HepG2 (cell line): ENCODE data around the gene PLK2. TPM values are rescaled to one million over a fixed set of nuclear protein-coding genes. Genes with fewer than 3 reads are reported as not detected.

Source experiments
- BATF2 ChIP-seq: sonication (generic); formaldehyde crosslinking; IDR thresholded peaks from 2 replicates; pipeline ENCODE4 v1.8.0; 2022; ENCODE audit warnings: mild to moderate bottlenecking, missing genetic modification reagents, moderate library complexity
- BORCS8-MEF2B ChIP-seq: sonication (generic); formaldehyde crosslinking; IDR thresholded peaks from 2 replicates; pipeline ENCODE4 v1.8.0; 2022; ENCODE audit warnings: mild to moderate bottlenecking, missing genetic modification reagents
- CBX1 ChIP-seq: IDR thresholded peaks from one replicate; pipeline ENCODE4 v1.6.1; 2016; ENCODE audit warnings: antibody characterized with exemption, low read depth
- HMGXB3 ChIP-seq: sonication (generic); formaldehyde crosslinking; IDR thresholded peaks from 2 replicates; pipeline ENCODE4 v1.4.0; 2020; ENCODE audit warnings: missing genetic modification reagents, borderline replicate concordance
- JDP2 ChIP-seq: sonication (generic); formaldehyde crosslinking; IDR thresholded peaks from 2 replicates; pipeline ENCODE4 v1.8.1; 2022; ENCODE audit warnings: missing genetic modification reagents, borderline replicate concordance
- KDM1A ChIP-seq: IDR thresholded peaks from 2 replicates; pipeline ENCODE4 v1.6.1; 2016; ENCODE audit warnings: missing compliant biosample characterization
- KDM6A ChIP-seq: IDR thresholded peaks from 2 replicates; pipeline ENCODE4 v1.6.1; 2016; ENCODE audit warnings: low read depth
- MAFK ChIP-seq, 2 experiments: IDR thresholded peaks in 1 of 2; conservative IDR thresholded peaks in 1 of 2; 2 replicates each; pipeline ENCODE4 v1.6.1; 2011; ENCODE audit warnings: improper control_type of control experiment in 2 of 2, low read length in 2 of 2
- SAFB2 ChIP-seq: sonication (generic); formaldehyde crosslinking; IDR thresholded peaks from 2 replicates; pipeline ENCODE4 v1.5.1; 2020; ENCODE audit warnings: missing genetic modification reagents, low read depth, mild to moderate bottlenecking, borderline replicate concordance
- TFDP1 ChIP-seq: IDR thresholded peaks from 2 replicates; pipeline ENCODE4 v1.6.1; 2016; ENCODE audit warnings: missing compliant biosample characterization, missing genetic modification reagents, borderline replicate concordance
- ZFP62 ChIP-seq: sonication (generic); formaldehyde crosslinking; IDR thresholded peaks from 2 replicates; pipeline ENCODE4 v1.4.0; 2020; ENCODE audit warnings: missing genetic modification reagents
- ZMYM3 ChIP-seq: sonication (generic); formaldehyde crosslinking; IDR thresholded peaks from 2 replicates; pipeline ENCODE4 v1.5.1; 2020; ENCODE audit warnings: mild to moderate bottlenecking, missing genetic modification reagents
- ZNF20 ChIP-seq: sonication (generic); formaldehyde crosslinking; IDR thresholded peaks from 2 replicates; pipeline ENCODE4 v1.4.0; 2020; ENCODE audit warnings: mild to moderate bottlenecking, moderate library complexity, missing genetic modification reagents
- ZNF589 ChIP-seq: sonication (generic); formaldehyde crosslinking; conservative IDR thresholded peaks from 2 replicates; pipeline ENCODE4 v1.8.0; 2022; ENCODE audit warnings: mild to moderate bottlenecking, moderate library complexity, missing genetic modification reagents
- ZNF616 ChIP-seq: sonication (generic); formaldehyde crosslinking; IDR thresholded peaks from 2 replicates; pipeline ENCODE4 v1.5.0; 2020; ENCODE audit warnings: low read depth, mild to moderate bottlenecking, missing genetic modification reagents
- ZUFSP ChIP-seq: sonication (generic); formaldehyde crosslinking; IDR thresholded peaks from 2 replicates; pipeline ENCODE4 v1.9.0; 2021; ENCODE audit warnings: missing genetic modification reagents, mild to moderate bottlenecking, borderline replicate concordance
- polyA plus RNA-seq, 8 experiments: library from polyadenylated mRNA; depleted of rRNA in 3 of 8; stranded (reverse) in 7 of 8; unstranded in 1 of 8; fragments of >200 nt; fragmentation: Illumina TruSeq in 4 of 8; extraction: Trizol in 4 of 8; gene quantifications; 2 replicates each; pipeline versions ENCODE4 v1.2.1 to v1.2.3, GENCODE V29; 2011 to 2016; ENCODE audit warnings: low read depth in 4 of 8, missing spikeins in 1 of 8, mixed read lengths in 1 of 8; ENCODE audit not compliant: insufficient read depth in 1 of 8
- total RNA-seq, 5 experiments: library from RNA; depleted of rRNA; stranded (reverse); fragments of >200 nt; fragmentation: Illumina TruSeq; extraction: Trizol; gene quantifications; 2 replicates each; pipeline ENCODE4 v1.2.3, GENCODE V29; 2016; ENCODE audit warnings: low read depth in 1 of 5
- TF ChIP-seq, protein P1 (sequence below): sonication (generic); formaldehyde crosslinking; IDR thresholded peaks from 2 replicates; pipeline ENCODE4 v1.4.0; 2020; ENCODE audit warnings: missing genetic modification reagents
- TF ChIP-seq, protein P2 (sequence below): sonication (generic); formaldehyde crosslinking; conservative IDR thresholded peaks from 2 replicates; pipeline ENCODE4 v1.5.0; 2020; ENCODE audit warnings: missing genetic modification reagents

The PLK2 gene
- total and polyA plus RNA-seq, 2 of the 13 experiments (the other 11 are each of a cell fraction or from before 2014, with no cell fraction given), result 9.6 to 29.6 TPM

GRCh38 chr5:58462154-58462553 lies 2.3 kb upstream of the PLK2 start (continued):
- TF ChIP-seq ZUFSP (CRISPR knock-in tag), result no peak
- TF ChIP-seq CBX1, result no peak
- TF ChIP-seq, protein P1, sequence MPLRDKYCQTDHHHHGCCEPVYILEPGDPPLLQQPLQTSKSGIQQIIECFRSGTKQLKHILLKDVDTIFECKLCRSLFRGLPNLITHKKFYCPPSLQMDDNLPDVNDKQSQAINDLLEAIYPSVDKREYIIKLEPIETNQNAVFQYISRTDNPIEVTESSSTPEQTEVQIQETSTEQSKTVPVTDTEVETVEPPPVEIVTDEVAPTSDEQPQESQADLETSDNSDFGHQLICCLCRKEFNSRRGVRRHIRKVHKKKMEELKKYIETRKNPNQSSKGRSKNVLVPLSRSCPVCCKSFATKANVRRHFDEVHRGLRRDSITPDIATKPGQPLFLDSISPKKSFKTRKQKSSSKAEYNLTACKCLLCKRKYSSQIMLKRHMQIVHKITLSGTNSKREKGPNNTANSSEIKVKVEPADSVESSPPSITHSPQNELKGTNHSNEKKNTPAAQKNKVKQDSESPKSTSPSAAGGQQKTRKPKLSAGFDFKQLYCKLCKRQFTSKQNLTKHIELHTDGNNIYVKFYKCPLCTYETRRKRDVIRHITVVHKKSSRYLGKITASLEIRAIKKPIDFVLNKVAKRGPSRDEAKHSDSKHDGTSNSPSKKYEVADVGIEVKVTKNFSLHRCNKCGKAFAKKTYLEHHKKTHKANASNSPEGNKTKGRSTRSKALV, result no peak
- no peak for TF ChIP-seq ZMYM3 (CRISPR knock-in tag)
- no peak for TF ChIP-seq BORCS8-MEF2B (CRISPR knock-in tag)
- TF ChIP-seq JDP2 (CRISPR knock-in tag), result no peak
- no peak for TF ChIP-seq MAFK (conservative IDR thresholded peaks at IDR 0.05 in 1 of 2, IDR thresholded peaks at IDR 0.05 in 1 of 2; ENCODE audit: low read length in 2 of 2)
- TF ChIP-seq SAFB2 (CRISPR knock-in tag), result no peak
- no peak for TF ChIP-seq KDM1A (CRISPR knock-in tag)
- no peak for TF ChIP-seq TFDP1 (CRISPR knock-in tag)
- no peak for TF ChIP-seq ZNF616
- TF ChIP-seq, protein P2, sequence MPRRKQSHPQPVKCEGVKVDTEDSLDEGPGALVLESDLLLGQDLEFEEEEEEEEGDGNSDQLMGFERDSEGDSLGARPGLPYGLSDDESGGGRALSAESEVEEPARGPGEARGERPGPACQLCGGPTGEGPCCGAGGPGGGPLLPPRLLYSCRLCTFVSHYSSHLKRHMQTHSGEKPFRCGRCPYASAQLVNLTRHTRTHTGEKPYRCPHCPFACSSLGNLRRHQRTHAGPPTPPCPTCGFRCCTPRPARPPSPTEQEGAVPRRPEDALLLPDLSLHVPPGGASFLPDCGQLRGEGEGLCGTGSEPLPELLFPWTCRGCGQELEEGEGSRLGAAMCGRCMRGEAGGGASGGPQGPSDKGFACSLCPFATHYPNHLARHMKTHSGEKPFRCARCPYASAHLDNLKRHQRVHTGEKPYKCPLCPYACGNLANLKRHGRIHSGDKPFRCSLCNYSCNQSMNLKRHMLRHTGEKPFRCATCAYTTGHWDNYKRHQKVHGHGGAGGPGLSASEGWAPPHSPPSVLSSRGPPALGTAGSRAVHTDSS (CRISPR knock-in tag), result no peak
- TF ChIP-seq ZNF589 (CRISPR knock-in tag), result no peak
- TF ChIP-seq BATF2 (CRISPR knock-in tag), result no peak
- 0 out of 2 replicates have a peak, but pooled peaks have one; percentile 20 for TF ChIP-seq KDM6A (CRISPR knock-in tag)
- TF ChIP-seq ZFP62, result no peak
- no peak for TF ChIP-seq HMGXB3 (CRISPR knock-in tag)
- no peak for TF ChIP-seq ZNF20 (CRISPR knock-in tag)
